IPS-20b (cell line): ENCODE data around the gene TANGO2.

Experiments
- H3K27ac ChIP-seq: one replicate; pipeline ENCODE4 v1.5.1; 2013; ENCODE audit warnings: low read length
- H3K27me3 ChIP-seq: 2 replicates; pipeline ENCODE4 v1.6.1; 2013; ENCODE audit warnings: mild to moderate bottlenecking, low read length, inconsistent platforms; ENCODE audit not compliant: insufficient read depth
- H3K36me3 ChIP-seq: 2 replicates; pipeline ENCODE4 v1.6.1; 2013; ENCODE audit warnings: low read depth, mild to moderate bottlenecking, inconsistent platforms, low read length, moderate library complexity; ENCODE audit not compliant: insufficient read depth
- H3K4me1 ChIP-seq: 2 replicates; pipeline ENCODE4 v1.6.1; 2013; ENCODE audit warnings: mild to moderate bottlenecking, control low read depth, inconsistent platforms, low read length, moderate library complexity; ENCODE audit not compliant: insufficient read depth
- H3K4me3 ChIP-seq: 2 replicates; pipeline ENCODE4 v1.5.1; 2013; ENCODE audit warnings: mild to moderate bottlenecking, low read length, inconsistent platforms
- H3K9ac ChIP-seq: 2 replicates; pipeline ENCODE4 v1.6.1; 2013; ENCODE audit warnings: low read depth, mild to moderate bottlenecking, inconsistent platforms, low read length, moderate library complexity
- H3K9me3 ChIP-seq: 2 replicates; pipeline ENCODE4 v1.6.1; 2013; ENCODE audit warnings: mild to moderate bottlenecking, low read depth, low read length, inconsistent platforms; ENCODE audit not compliant: insufficient read depth

The TANGO2 gene

DNA sequence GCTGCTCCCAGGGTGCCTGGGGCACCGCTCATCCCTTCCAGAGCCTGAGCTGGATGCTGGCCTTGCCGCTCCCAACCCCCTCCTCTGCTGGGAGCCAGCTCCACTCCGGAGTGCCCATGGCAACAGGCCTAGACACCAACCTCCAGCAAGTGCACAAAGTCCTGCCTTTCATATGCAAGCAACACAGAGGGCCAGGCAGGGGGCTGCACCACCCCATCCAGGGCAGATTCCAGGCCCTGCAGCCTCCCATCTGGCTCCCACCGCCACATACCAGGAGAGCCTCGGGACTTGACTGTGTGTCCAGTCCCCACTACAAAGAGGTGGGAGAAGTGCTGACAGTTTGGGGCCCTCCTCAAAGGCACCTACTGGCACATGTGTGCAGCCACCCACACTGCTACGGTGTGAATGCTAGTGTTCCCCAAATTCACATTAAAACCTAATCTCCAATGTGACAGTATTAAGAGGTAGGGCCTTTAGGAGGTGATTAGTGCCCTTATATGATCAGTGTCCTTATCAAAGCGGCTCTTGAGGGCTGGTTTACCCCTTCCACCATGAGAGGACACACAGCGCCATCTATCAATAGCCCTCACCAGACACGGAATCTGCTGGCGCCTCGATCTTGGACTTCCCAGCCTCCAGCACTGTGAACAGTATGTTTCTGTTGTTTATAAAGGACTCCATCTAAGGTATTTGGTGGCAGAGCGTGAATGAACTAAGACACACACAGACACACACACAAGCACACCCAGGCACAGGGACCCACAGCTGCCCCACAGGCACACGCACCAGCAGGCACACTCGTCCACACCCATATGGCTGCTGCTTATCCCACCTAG, 20.4 kb upstream of the TANGO2 start:
- Histone ChIP-seq H3K9me3 (peaks cover 14% of the 10 kb centered on the region), H3K27me3 (no peaks in the 10 kb centered on the region), H3K4me3 (no peak overlapping the region), H3K4me1 (peaks cover 18% of the 10 kb centered on the region), H3K36me3 (no peaks in the 10 kb centered on the region), H3K27ac (no peak overlapping the region), H3K9ac (no peak overlapping the region)

DNA sequence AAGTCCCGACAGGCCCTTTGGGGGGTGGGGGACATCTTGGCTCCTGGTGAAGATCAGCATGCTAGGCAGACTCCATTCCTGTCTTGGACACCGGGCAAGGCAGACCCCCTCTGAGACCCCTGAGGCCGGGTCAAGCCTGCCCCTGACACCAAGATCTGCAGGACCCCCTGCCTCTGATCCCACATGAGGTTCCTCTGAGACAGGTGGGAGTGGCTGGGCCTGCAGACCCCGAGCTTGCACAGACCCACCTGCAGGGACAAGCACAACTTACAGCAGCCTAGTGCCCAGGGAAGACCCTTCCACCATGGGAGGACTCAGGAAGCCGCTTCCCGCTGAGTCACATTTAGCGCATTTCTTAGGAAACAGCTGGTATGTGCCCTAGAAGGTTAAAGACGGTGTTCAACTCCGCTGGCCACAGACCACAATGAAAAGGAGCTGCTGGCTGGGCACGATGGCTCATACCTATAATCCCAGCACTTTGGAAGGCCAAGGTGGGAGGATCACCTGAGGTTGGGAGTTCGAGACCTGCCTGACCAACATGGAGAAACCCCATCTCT, 19.8 kb upstream of the TANGO2 start:
- no peaks in the 10 kb centered on the region for H3K27me3 ChIP-seq
- peaks cover 18% of the 10 kb centered on the region for H3K4me1 ChIP-seq
- H3K9ac ChIP-seq = no peak overlapping the region
- no peak overlapping the region for H3K4me3 ChIP-seq
- no peaks in the 10 kb centered on the region for H3K36me3 ChIP-seq
- H3K9me3 ChIP-seq = peaks cover 14% of the 10 kb centered on the region
- no peak overlapping the region for H3K27ac ChIP-seq

GRCh38 chr22:20002128-20002527, 18.8 kb upstream of the TANGO2 start:
- peaks cover 14% of the 10 kb centered on the region for H3K9me3 ChIP-seq
- H3K36me3 ChIP-seq = no peaks in the 10 kb centered on the region
- no peak overlapping the region for H3K4me3 ChIP-seq
- peaks cover 18% of the 10 kb centered on the region for H3K4me1 ChIP-seq
- H3K9ac ChIP-seq = no peak overlapping the region
- H3K27me3 ChIP-seq = no peaks in the 10 kb centered on the region
- H3K27ac ChIP-seq = no peak overlapping the region

DNA sequence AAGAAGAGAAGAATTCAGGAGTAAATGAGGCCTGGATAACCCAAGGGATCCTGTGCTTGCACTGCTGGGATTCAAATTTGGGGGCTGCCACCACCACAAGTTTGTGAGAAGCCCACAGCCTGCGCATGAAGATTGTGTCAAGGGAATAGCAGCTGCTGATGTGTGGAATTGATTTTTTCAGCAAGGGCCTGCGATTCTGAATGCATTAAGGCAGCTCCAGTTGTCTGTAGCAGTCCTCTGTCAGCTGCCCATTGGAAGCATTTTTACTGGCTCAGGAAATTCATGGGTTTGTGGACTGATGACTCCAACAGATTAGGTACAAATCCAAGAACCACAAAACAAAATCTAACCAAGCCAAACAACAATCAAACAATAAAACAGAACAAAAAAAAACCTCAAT, 18.3 kb upstream of the TANGO2 start:
- Histone ChIP-seq H3K4me3 (no peak overlapping the region), H3K27me3 (no peaks in the 10 kb centered on the region), H3K9ac (no peak overlapping the region), H3K4me1 (peaks cover 18% of the 10 kb centered on the region), H3K27ac (no peak overlapping the region), H3K9me3 (peaks cover 14% of the 10 kb centered on the region), H3K36me3 (no peaks in the 10 kb centered on the region)

DNA sequence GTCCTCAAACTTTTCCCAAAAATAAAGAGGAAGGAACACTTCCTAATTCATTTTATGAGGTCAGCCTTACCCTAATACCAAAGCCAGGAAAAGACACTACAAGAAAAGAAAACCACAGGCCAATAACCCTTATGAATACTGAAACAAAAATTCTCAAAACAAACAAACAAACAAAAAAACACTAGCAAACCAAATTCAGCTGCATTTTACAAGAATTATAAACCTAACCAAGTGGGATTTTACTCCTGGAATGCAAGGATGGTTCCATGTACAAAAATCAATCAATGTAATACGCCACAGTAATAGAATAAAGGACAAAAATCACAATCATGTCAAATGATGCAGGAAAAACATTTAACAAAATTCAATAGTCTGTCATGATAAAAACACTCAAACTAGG, 17.6 kb upstream of the TANGO2 start:
- Histone ChIP-seq H3K4me1 (peaks cover 16% of the 10 kb centered on the region), H3K27me3 (no peaks in the 10 kb centered on the region), H3K36me3 (no peaks in the 10 kb centered on the region), H3K9ac (no peak overlapping the region), H3K4me3 (no peak overlapping the region), H3K27ac (no peak overlapping the region), H3K9me3 (peaks cover 14% of the 10 kb centered on the region)

GRCh38 chr22:20004464-20004863, 16.4 kb upstream of the TANGO2 start:
- peaks cover 14% of the 10 kb centered on the region for H3K9me3 ChIP-seq
- peaks cover 10% of the 10 kb centered on the region for H3K4me1 ChIP-seq
- no peak overlapping the region for H3K4me3 ChIP-seq
- no peak overlapping the region for H3K27ac ChIP-seq
- H3K9ac ChIP-seq = no peak overlapping the region
- no peaks in the 10 kb centered on the region for H3K36me3 ChIP-seq
- H3K27me3 ChIP-seq = no peaks in the 10 kb centered on the region

DNA sequence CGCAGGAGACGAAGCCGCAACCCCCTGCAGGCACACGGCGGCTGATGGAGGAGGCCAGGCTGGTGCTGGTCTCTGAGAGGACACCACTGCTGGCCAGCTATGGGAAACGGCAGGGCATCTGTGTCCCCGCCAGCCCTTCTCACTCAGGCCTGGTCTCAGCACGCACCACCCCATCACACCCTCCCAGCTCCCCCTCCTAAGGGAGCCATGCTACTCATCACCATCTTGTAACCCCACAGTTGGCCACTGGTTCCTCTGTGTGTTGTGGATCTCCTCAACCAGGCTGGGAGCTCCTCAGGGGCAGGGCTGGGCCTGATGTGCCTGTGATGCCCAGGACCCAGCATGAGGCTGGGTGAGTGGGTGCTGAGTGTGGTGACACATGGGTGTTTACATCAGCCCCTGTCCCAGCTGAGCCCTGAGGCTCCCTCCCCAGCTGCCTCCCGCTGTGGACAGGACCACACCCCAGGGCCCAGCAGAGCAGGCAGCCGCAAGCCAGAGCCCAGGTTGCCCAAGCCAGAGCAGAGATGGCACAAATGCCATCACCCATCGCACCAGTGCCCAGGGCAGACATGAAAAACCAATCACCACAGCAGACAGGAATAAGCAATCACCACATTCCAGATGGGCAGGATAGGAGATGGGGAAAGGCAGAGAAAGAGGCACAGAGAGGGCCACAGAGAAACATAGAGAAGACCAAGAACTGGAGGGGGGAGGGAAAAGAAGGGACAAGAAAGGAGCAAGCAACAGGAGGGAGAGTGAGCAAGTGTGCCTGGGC, 12.5 kb upstream of the TANGO2 start:
- Histone ChIP-seq H3K4me1 (no peaks in the 10 kb centered on the region), H3K27me3 (no peaks in the 10 kb centered on the region), H3K27ac (no peak overlapping the region), H3K9me3 (peaks cover 12% of the 10 kb centered on the region), H3K4me3 (no peak overlapping the region), H3K9ac (no peak overlapping the region), H3K36me3 (no peaks in the 10 kb centered on the region)

- H3K27me3 ChIP-seq = no peaks in the 10 kb centered on the region
- H3K4me1 ChIP-seq = no peaks in the 10 kb centered on the region
- H3K9me3 ChIP-seq = peaks cover 8% of the 10 kb centered on the region
- no peak overlapping the region for H3K27ac ChIP-seq
- H3K36me3 ChIP-seq = no peaks in the 10 kb centered on the region
- H3K4me3 ChIP-seq = no peak overlapping the region
- H3K9ac ChIP-seq = no peak overlapping the region
These were observed 11.9 kb upstream of the TANGO2 start for GRCh38 chr22:20009018-20009491.

- Histone ChIP-seq H3K27ac (no peak overlapping the region), H3K36me3 (no peaks in the 10 kb centered on the region), H3K9me3 (peaks cover 1% of the 10 kb centered on the region), H3K9ac (no peak overlapping the region), H3K4me3 (no peak overlapping the region), H3K27me3 (peaks cover 4% of the 10 kb centered on the region), H3K4me1 (no peaks in the 10 kb centered on the region)
These were observed 11.2 kb upstream of the TANGO2 start for GRCh38 chr22:20009582-20010306.

DNA sequence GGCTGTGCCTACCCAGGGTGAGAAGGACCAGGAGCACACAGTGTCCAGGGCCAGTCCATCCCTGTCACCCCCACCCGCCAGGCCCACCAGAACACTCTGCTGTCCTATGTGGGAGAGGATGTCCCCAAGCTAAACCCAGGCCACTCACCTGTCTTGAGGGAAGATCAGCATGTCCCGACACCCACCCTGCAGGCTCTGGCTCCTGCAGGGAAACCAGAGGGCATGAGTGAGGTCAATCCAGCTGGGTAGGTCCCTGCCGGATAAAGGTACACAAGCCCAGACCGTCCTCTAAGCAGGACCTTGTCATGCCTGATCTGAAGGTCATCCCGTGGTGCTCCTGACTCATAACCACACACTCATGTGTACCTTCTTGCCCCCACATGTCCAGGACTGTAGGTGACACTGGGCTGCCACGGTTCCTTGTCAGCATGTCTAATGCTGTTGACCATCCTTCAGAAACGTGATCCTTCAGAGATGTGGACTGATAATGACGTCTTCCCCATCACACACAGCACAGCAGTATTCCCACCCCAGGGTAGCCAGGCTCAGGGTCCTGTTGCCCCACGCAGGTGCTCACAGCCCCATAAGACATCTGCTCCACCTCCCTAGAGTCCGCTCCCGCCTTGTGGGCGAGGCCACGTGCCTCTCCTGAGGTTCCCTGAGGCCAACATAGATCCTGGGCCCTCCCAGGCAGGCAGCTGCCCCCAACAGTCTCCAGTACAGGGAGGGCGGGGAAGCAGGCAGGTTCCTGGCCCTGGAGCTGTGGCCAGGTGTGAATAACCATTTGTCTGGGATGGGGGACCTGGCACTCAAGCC, 10.4 kb upstream of the TANGO2 start:
- Histone ChIP-seq H3K9ac (no peak overlapping the region), H3K9me3 (no peaks in the 10 kb centered on the region), H3K4me1 (no peaks in the 10 kb centered on the region), H3K27ac (no peak overlapping the region), H3K4me3 (no peak overlapping the region), H3K36me3 (no peaks in the 10 kb centered on the region), H3K27me3 (peaks cover 12% of the 10 kb centered on the region)
